ENCODE data around the gene PPP1R3E. TPM values are rescaled to one million over a fixed set of nuclear protein-coding genes. Genes with fewer than 3 reads are reported as not detected.
"Not testable (repeated sequence)": the region's sequence is repeated elsewhere in the genome, so short reads cannot be mapped to it uniquely, and the experiment has no call there.

The PPP1R3E gene
- total and polyA plus RNA-seq, 2 donors: 8.6 to 9.8 TPM

DNA sequence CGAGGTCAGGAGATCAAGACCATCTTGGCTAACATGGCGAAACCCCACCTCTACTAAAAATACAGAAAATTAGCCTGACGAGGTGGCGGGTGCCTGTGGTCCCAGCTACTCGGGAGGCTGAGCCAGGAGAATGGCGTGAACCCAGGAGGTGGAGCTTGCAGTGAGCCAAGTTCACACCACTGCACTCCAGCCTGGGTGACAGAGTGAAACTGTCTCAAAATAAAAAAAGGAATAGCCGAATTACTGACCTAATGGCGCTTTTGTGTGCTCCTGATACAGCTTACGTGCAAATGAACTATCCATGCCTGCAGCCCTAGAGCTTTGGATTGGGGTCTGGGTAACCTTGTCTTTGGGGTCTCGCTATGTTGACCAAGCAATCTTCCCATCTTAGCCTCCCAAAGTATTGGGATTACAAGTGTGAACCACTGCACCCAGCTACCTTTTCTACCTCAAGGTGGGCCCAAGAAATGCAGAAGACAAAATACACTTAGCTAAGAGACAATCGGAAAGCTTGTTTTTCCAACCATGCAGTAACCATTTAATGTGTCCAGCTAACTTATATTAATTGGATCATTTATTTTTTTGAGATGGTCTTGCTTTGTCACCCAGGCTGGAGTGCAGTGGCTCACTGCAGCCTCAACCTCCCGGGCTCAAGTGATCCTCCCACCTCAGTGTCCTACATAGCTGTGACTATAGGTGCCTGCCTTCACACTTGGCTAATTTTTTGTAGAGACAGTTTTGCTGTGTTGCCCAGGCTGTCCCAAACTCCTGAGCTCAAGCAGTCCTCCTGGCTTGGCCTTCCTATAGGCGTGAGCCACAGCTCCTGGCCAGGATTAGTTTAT, 24.1 kb upstream of the PPP1R3E start:
- no peak overlapping the region for H3K27ac ChIP-seq (ENCODE audit: low read depth)
- H3K4me3 ChIP-seq (ENCODE audit: low read depth, low read length): no peak overlapping the region
- WGBS: 80% methylated on average over 13 of the region's 13 CpGs
- H3K36me3 ChIP-seq (ENCODE audit: insufficient read depth): peaks cover 9% of the 10 kb centered on the region
- no peaks in the 10 kb centered on the region for H3K4me1 ChIP-seq (ENCODE audit: insufficient read depth)
- DNase-seq (ENCODE audit: extremely low spot score): no peak

DNA sequence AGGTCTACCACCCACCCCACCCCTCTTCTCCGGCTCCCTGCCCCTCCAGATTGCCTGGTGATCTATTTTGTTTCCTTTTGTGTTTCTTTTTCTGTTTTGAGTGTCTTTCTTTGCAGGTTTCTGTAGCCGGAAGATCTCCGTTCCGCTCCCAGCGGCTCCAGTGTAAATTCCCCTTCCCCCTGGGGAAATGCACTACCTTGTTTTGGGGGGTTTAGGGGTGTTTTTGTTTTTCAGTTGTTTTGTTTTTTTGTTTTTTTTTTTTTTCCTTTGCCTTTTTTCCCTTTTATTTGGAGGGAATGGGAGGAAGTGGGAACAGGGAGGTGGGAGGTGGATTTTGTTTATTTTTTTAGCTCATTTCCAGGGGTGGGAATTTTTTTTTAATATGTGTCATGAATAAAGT, 23.1 kb upstream of the PPP1R3E start:
- H3K4me1 ChIP-seq (ENCODE audit: insufficient read depth); H3K27ac ChIP-seq (ENCODE audit: low read depth); DNase-seq (ENCODE audit: extremely low spot score); H3K36me3 ChIP-seq (ENCODE audit: insufficient read depth); H3K4me3 ChIP-seq (ENCODE audit: low read depth, low read length): not testable (repeated sequence)
- 92% methylated on average over 5 of the region's 5 CpGs for WGBS

DNA sequence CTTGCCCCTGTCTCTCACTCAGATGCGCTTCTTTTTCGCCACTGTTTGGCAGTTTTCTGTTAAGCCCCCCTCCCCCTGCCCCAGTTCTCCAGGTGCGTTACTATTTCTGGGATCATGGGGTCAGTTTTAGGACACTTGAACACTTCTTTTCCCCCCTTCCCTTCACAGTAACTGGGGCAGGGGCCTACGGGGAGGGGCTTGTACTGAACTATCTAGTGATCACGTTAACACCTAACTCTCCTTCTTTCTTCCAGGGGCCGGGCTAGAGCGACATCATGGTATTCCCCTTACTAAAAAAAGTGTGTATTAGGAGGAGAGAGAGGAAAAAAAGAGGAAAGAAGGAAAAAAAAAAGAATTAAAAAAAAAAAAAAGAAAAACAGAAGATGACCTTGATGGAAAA, 22.3 kb upstream of the PPP1R3E start:
- WGBS: 82% methylated on average over 7 of the region's 7 CpGs
- H3K4me3 ChIP-seq (ENCODE audit: low read depth, low read length): no peak overlapping the region
- DNase-seq (ENCODE audit: extremely low spot score): no peak
- no peaks in the 10 kb centered on the region for H3K4me1 ChIP-seq (ENCODE audit: insufficient read depth)
- H3K36me3 ChIP-seq (ENCODE audit: insufficient read depth): peaks cover 9% of the 10 kb centered on the region
- no peak overlapping the region for H3K27ac ChIP-seq (ENCODE audit: low read depth)

DNA sequence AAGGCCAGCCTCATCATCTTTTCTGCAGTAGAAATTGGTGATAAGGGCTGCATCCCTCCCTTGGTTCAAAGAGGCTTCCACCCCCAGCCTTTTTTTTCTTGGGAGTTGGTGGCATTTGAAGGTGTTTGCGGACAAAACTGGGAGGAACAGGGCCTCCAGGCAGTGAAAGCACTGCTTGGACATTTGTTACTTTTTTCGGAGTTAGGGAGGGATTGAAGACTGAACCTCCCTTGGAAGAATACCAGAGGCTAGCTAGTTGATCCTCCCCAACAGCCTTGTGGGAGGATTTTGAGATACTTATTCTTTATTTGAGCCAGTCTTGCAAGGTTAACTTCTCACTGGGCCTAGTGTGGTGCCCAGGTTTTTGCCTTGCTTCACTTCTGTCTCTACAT, 21.8 kb upstream of the PPP1R3E start:
- H3K4me1 ChIP-seq (ENCODE audit: insufficient read depth): no peaks in the 10 kb centered on the region
- H3K36me3 ChIP-seq (ENCODE audit: insufficient read depth): peaks cover 9% of the 10 kb centered on the region
- H3K4me3 ChIP-seq (ENCODE audit: low read depth, low read length): no peak overlapping the region
- 72% methylated on average over 2 of the region's 2 CpGs for WGBS
- no peak for DNase-seq (ENCODE audit: extremely low spot score)
- no peak overlapping the region for H3K27ac ChIP-seq (ENCODE audit: low read depth)

DNA sequence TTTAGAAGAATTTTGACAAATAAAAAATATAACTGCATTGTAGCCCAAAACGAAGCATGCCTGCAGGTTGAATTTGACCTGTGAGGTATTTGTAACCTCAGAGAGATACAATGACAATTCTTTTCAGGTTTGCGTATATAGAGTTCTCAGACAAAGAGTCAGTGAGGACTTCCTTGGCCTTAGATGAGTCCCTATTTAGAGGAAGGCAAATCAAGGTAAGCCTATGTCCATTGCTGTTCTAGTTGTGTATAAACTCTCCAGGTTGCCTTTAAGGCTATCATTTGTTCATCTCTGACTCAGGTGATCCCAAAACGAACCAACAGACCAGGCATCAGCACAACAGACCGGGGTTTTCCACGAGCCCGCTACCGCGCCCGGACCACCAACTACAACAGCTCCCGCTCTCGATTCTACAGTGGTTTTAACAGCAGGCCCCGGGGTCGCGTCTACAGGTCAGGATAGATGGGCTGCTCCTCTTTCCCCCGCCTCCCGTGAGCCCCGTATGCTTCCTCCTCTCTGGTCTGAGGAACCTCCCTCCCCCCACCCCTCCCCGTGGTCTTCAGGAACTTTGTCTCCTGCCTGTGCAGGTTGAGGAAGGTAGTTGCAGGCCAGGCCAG, 21.3 kb upstream of the PPP1R3E start:
- no peak for DNase-seq (ENCODE audit: extremely low spot score)
- Histone ChIP-seq H3K36me3 (ENCODE audit: insufficient read depth) (peaks cover 9% of the 10 kb centered on the region), H3K4me1 (ENCODE audit: insufficient read depth) (no peaks in the 10 kb centered on the region), H3K4me3 (ENCODE audit: low read depth, low read length) (no peak overlapping the region), H3K27ac (ENCODE audit: low read depth) (no peak overlapping the region)
- 85% methylated on average over 18 of the region's 18 CpGs for WGBS

DNA sequence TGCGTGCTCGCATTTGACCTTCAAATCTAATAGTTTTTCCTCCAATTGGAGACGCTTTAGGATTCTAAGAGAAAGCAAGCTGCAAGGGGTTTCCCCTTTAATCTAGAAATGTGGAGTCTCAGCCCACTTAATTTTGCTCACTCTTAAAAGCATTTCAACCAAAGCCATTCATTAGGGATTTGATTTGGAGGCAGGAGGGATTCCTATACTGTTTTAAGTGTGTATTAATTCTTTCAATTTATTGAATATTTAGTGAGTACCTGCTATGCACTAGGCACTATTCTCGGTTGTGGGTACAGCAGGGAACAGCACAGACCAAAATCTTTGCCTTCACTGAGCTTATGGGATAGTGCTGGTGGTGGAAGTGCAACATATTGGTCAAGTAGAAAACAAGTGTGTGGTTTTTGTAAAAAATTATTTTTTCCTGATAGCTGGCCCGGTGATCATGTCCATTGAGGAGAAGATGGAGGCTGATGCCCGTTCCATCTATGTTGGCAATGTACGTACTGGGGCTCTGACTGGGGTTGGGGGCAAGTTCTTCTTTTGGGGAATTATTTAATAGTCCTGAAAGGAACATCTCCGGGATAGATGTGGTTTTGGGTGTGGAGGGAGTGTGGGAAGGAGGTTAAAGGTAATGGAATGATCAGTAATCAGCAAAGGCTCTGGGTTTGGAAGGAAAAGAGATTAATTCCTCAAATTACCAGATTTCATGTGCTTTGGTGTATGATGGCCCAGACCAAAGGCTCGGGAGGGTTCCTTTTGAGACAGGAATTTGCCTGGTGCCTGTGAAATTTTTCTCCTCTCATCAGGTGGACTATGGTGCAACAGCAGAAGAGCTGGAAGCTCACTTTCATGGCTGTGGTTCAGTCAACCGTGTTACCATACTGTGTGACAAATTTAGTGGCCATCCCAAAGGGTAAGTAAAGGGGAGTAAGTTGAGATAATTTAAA, 20.2 kb upstream of the PPP1R3E start:
- H3K36me3 ChIP-seq (ENCODE audit: insufficient read depth): peaks cover 9% of the 10 kb centered on the region
- peak overlapping the region; percentile 73 for H3K4me3 ChIP-seq (ENCODE audit: low read depth, low read length)
- 50% methylated on average over 10 of the region's 10 CpGs for WGBS
- H3K4me1 ChIP-seq (ENCODE audit: insufficient read depth): no peaks in the 10 kb centered on the region
- no peak overlapping the region for H3K27ac ChIP-seq (ENCODE audit: low read depth)
- no peak for DNase-seq (ENCODE audit: extremely low spot score)

DNA sequence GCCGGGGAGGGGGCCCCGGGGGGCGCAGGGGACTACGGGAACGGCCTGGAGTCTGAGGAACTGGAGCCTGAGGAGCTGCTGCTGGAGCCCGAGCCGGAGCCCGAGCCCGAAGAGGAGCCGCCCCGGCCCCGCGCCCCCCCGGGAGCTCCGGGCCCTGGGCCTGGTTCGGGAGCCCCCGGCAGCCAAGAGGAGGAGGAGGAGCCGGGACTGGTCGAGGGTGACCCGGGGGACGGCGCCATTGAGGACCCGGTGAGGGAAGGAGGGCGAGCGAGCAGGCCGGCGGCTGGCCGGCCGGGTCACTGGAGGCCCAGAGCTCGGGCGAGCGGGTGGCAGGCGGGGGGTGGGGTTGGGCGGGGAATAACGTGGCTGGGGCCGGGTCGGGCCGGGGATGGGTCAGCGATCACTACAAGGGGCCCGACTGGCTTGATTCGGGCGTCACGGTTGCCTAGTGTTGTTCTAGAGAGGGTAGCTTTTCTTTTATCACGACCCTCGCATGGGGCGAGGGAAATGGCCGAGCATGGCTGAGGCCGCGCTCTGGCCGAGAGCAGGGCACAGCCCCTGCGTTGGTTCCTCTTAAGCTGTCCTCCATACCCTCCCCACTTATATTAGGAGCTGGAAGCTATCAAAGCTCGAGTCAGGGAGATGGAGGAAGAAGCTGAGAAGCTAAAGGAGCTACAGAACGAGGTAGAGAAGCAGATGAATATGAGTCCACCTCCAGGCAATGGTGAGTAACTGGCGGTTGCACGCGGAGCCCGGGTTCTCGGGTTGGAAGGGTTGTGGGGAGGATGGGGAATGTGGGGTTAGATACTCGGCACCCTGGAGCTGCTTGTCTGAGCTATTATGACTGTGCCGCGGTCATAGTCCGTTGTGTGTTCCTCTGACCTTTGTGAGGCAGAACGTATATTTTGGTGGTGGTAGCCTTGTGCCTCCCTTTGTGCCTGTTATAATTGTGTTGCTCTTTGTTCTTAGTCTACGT, 19.2 kb upstream of the PPP1R3E start:
- peaks cover 11% of the 10 kb centered on the region for H3K36me3 ChIP-seq (ENCODE audit: insufficient read depth)
- no peaks in the 10 kb centered on the region for H3K4me1 ChIP-seq (ENCODE audit: insufficient read depth)
- H3K27ac ChIP-seq (ENCODE audit: low read depth): peak overlapping the region; percentile 95
- DNase-seq (ENCODE audit: extremely low spot score): no peak
- under 1% methylated on average over 63 of the region's 64 CpGs for WGBS
- peak overlapping the region; percentile 73 for H3K4me3 ChIP-seq (ENCODE audit: low read depth, low read length)

DNA sequence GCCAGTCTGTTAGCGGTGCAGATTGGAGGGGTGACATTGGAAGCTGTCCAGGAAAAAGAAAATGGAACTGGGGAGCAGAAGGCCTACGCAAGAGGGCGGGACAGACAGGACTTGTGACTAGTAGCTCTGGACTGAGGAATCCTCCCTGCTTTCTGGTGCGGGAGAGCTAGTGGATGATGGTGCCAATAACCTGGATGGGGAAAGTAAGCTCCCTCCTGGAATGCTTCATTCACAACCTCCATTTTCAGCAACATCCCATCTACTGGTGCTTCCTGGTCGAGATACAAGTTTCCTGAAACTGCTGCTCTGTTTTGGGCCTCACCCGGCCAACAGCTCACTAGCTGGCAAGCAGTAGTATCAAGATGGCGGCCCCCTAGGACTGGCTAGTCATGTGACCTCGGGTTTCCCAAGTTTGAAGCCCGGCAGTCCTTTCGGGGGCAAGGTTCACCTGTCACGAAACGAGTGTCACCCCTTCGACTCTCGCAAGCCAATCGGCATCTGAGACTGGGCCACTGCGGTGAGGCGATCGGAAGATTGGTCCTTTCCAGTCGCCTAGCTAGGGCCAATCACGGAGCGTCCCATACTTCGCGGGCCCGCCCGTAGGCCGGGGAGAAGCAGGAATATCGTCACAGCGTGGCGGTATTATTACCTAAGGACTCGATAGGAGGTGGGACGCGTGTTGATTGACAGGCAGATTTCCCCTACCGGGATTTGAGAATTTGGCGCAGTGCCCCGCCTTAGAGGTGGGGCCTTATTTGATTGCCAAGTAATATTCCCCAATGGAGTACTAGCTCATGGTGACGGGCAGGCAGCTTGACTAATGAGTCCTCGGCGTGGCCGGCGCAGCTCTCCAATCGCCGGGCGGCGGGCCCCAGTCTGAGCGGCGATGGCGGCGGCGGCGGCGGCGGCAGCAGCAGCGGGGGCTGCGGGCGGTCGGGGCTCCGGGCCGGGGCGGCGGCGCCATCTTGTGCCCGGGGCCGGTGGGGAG, 18.2 kb upstream of the PPP1R3E start, which contains the start of gene PABPN1:
Gene PABPN1, plus strand, starts transcription at position 874 of the 988 bp plus-strand sequence. Its CDS starts 13 bp downstream, at position 887.
- peak within 1 kb of the TSS; percentile 73 for H3K4me3 ChIP-seq (ENCODE audit: low read depth, low read length)
- WGBS: 3% methylated on average over 63 of the region's 63 CpGs
- peak within 1 kb of the TSS; percentile 95 for H3K27ac ChIP-seq (ENCODE audit: low read depth)
- H3K4me1 ChIP-seq (ENCODE audit: insufficient read depth): no peaks in the 10 kb centered on the region
- peak; percentile 100 for DNase-seq (ENCODE audit: extremely low spot score)
- peaks cover 11% of the 10 kb centered on the region for H3K36me3 ChIP-seq (ENCODE audit: insufficient read depth)

DNA sequence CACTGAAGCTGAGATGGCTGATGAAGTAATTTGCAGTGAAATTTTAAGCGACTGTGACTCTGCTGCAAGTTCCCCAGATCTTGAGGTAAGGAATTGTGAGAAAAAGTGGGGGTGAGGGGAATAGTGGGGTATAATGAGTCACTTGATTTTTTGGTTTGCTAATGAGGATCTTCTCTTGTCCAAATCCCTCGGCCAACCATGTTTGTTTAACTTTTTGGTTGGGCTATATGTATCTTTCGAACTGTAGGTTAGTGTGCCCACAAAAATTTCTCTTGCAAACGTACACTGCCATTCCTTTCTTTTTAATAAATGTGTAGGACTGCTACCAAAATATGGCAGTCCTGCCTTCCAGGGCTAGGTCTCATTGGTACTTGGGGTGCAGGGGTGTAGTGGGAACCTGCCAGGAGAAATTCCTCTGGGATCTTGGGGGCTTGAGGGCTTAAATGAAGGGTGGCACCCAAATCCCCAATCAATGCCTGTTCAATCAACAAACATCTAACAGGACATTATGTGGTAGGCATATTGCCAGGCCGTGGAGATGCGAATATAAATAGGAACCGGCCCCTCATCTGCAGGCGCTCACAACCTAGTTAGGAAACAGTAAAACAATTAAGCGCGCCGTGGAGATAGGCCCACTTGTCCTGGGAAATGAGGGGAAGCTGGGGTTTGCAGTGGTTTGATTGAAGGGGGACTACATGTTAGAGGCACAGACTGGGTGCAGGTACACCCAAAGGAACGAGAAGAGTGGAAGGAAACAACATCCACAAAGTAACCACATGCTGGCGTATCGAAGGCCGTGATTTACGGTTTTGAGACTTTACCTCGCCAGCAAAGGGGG, 17.3 kb upstream of the PPP1R3E start:
- WGBS: 83% methylated on average over 17 of the region's 17 CpGs
- peak overlapping the region; percentile 79 for H3K27ac ChIP-seq (ENCODE audit: low read depth)
- H3K4me1 ChIP-seq (ENCODE audit: insufficient read depth): no peaks in the 10 kb centered on the region
- peaks cover 10% of the 10 kb centered on the region for H3K36me3 ChIP-seq (ENCODE audit: insufficient read depth)
- no peak for DNase-seq (ENCODE audit: extremely low spot score)
- no peak overlapping the region for H3K4me3 ChIP-seq (ENCODE audit: low read depth, low read length)

DNA sequence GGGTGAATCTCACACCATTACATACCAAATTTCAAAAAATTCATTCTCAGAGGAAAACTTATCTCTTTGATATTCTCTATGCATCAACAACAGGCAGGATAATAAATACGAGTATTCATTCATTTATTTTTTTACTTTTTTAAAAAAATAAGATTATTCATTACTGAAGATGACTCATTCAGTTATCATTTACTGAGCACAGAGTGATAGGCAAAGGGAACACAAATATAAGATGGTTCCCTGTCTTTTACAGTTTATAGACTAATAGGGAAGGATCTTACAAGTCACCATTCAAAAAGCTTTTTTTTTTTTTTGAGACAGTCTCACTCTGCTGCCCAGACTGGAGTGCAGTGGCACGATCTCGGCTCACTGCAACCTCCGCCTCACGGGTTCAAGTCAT, 13.6 kb upstream of the PPP1R3E start:
- no peak for DNase-seq (ENCODE audit: extremely low spot score)
- Histone ChIP-seq H3K4me3 (ENCODE audit: low read depth, low read length) (no peak overlapping the region), H3K4me1 (ENCODE audit: insufficient read depth) (no peaks in the 10 kb centered on the region), H3K36me3 (ENCODE audit: insufficient read depth) (peaks cover 2% of the 10 kb centered on the region), H3K27ac (ENCODE audit: low read depth) (no peak overlapping the region)
- WGBS: 89% methylated on average over 5 of the region's 5 CpGs

DNA sequence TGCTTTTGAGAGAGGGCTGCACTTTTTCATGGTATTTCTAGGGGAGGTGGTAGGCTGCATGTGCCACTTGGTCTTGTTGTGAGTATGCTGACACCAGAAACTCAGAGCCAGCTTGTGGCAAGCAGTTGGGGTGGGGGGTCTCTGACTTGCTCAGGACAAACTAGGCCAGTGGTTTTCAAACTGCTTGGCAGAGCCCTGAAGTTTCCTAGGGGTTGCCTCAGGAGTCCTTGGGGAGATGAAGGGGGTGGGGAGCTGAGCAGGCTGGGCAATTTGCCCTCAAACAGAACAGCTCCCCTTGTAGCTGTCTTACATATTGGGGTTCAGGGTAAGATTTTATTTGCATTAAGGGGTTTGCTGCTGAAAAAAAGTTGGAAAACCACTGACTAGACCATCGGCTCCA, 7.9 kb upstream of the PPP1R3E start:
- Histone ChIP-seq H3K4me1 (ENCODE audit: insufficient read depth) (no peaks in the 10 kb centered on the region), H3K27ac (ENCODE audit: low read depth) (no peak overlapping the region), H3K36me3 (ENCODE audit: insufficient read depth) (peaks cover 3% of the 10 kb centered on the region), H3K4me3 (ENCODE audit: low read depth, low read length) (no peak overlapping the region)
- WGBS: 90% methylated on average over 1 of the region's 1 CpG
- DNase-seq (ENCODE audit: extremely low spot score): no peak
